Neutrophil (primary cell): Measurements from ENCODE around the gene AGAP1.

Source experiments
- H3K27ac ChIP-seq: fragments of 200-600 bp; sonication (generic); 2 replicates; pipeline ENCODE4 v1.5.1; 2016; ENCODE audit warnings: mild to moderate bottlenecking, moderate library complexity
- H3K27me3 ChIP-seq: fragments of 200-600 bp; sonication (generic); 2 replicates; pipeline ENCODE4 v1.6.0; 2016; ENCODE audit warnings: mild to moderate bottlenecking
- H3K36me3 ChIP-seq: fragments of 200-600 bp; sonication (generic); 2 replicates; pipeline ENCODE4 v1.5.1; 2017
- H3K4me1 ChIP-seq, 2 experiments: fragments of 200-600 bp in 1 of 2; sonication (generic) in 1 of 2; 1 replicate in 1 of 2; 2 replicates in 1 of 2; pipeline versions ENCODE4 v1.5.1 to v1.6.1; 2013 to 2016; ENCODE audit warnings: low read depth in 1 of 2, low read length in 1 of 2, mild to moderate bottlenecking in 1 of 2, moderate library complexity in 1 of 2; ENCODE audit not compliant: control insufficient read depth in 1 of 2, insufficient read depth in 1 of 2
- H3K4me3 ChIP-seq, 2 experiments: fragments of 200-600 bp in 1 of 2; sonication (generic) in 1 of 2; 1 replicate in 1 of 2; 2 replicates in 1 of 2; pipeline ENCODE4 v1.5.1; 2013 to 2016; ENCODE audit warnings: low read depth in 1 of 2, low read length in 1 of 2, mild to moderate bottlenecking in 1 of 2, moderate library complexity in 1 of 2
- H3K9me3 ChIP-seq: fragments of 200-600 bp; sonication (generic); 2 replicates; pipeline ENCODE4 v1.5.1; 2016
- TF ChIP-seq, protein P1 (sequence below): fragments of 200-600 bp; sonication (generic); IDR thresholded peaks from 2 replicates; pipeline ENCODE4 v1.5.1; 2016; ENCODE audit warnings: antibody characterized with exemption

AGAP1 gene

DNA sequence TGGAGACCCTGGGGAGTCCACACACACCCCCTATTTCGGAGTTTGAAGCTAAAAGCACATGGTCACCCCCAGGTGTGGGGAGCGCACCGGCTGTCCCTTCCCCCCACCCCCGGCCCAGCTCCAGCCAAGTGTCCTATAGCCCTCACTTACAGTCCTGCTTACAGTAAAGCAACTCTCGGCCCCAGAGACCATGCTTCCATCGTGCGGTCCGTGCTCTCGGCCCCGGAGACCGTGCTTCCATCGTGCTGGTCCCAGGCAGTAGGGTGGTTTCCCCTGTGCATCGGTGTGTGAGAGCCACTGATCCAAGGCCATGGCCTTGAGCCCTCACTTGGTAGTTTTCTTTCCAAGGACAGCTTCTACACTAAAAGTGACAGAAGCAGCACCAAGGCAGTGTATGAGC lies 625.6 kb downstream of the AGAP1 start:
- Histone ChIP-seq H3K9me3 (no peaks in the 10 kb centered on the region), H3K4me1 (no peaks in the 10 kb centered on the region), H3K36me3 (no peaks in the 10 kb centered on the region), H3K27ac (no peak overlapping the region), H3K27me3 (peaks cover 33% of the 10 kb centered on the region), H3K4me3 (no peak overlapping the region)
- TF ChIP-seq, protein P1, sequence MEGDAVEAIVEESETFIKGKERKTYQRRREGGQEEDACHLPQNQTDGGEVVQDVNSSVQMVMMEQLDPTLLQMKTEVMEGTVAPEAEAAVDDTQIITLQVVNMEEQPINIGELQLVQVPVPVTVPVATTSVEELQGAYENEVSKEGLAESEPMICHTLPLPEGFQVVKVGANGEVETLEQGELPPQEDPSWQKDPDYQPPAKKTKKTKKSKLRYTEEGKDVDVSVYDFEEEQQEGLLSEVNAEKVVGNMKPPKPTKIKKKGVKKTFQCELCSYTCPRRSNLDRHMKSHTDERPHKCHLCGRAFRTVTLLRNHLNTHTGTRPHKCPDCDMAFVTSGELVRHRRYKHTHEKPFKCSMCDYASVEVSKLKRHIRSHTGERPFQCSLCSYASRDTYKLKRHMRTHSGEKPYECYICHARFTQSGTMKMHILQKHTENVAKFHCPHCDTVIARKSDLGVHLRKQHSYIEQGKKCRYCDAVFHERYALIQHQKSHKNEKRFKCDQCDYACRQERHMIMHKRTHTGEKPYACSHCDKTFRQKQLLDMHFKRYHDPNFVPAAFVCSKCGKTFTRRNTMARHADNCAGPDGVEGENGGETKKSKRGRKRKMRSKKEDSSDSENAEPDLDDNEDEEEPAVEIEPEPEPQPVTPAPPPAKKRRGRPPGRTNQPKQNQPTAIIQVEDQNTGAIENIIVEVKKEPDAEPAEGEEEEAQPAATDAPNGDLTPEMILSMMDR: no peak

DNA sequence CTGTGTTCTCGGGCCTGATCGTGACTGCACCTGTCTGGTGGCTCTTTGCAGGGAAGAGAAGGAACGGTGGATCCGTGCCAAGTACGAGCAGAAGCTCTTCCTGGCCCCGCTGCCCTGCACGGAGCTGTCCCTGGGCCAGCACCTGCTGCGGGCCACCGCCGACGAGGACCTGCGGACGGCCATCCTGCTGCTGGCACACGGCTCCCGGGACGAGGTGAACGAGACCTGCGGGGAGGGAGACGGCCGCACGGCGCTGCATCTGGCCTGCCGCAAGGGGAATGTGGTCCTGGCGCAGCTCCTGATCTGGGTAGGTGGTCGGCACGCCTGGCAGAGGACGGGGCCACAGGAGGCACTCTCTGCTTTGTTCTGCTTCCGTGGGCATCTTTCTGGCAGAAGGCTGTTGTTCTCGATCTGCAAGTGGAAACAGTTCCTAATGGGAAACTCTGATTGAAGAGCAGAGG lies 626.3 kb downstream of the AGAP1 start:
- H3K27ac ChIP-seq: no peak overlapping the region
- TF ChIP-seq, protein P1: no peak
- H3K9me3 ChIP-seq: no peaks in the 10 kb centered on the region
- H3K36me3 ChIP-seq: no peaks in the 10 kb centered on the region
- H3K4me3 ChIP-seq: no peak overlapping the region
- peaks cover 33% of the 10 kb centered on the region for H3K27me3 ChIP-seq
- H3K4me1 ChIP-seq: no peaks in the 10 kb centered on the region

DNA sequence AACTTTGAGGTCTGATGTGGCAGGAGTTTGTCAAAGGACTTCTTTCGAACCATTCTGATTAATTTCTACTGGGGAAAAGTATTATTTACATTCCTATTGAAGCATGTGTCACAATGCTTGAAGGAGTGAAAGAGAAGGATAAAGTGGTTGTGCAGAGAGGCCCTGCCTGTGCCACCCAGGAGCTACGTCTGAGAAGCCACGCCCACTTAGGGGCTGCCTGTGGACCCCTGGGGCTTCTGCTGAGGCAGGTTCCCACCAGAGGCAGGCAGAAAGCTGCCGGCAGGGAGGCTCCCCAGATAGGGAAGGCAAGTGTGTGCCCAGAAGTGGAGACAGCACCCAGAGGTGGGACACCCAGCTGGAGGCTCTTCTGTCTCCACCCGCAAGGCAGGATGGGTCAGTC lies 627.0 kb downstream of the AGAP1 start:
- Histone ChIP-seq H3K27ac (no peak overlapping the region), H3K9me3 (no peaks in the 10 kb centered on the region), H3K27me3 (peaks cover 33% of the 10 kb centered on the region), H3K4me1 (no peaks in the 10 kb centered on the region), H3K4me3 (no peak overlapping the region), H3K36me3 (no peaks in the 10 kb centered on the region)
- TF ChIP-seq, protein P1: no peak

DNA sequence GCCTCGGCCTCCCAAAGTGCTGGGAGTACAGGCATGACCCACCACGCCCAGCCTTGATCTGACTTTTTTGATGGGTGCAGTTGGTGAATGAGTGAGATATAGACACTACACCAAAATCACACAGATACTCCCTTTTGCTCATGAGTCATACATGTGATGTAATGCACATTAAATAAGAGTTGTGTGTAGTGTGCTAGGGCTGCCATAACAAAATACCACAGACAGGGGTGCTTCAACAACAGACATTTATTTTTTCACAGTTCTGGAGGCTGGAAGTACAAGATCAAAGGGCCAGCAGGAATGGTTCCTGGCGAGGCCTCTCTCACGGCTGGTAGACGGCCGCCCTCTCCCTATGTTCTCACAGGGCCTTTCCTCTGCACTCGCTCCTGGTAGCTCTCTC lies 627.7 kb downstream of the AGAP1 start:
- H3K36me3 ChIP-seq: no peaks in the 10 kb centered on the region
- H3K4me1 ChIP-seq: no peaks in the 10 kb centered on the region
- no peak overlapping the region for H3K4me3 ChIP-seq
- TF ChIP-seq, protein P1: no peak
- H3K27me3 ChIP-seq: peaks cover 33% of the 10 kb centered on the region
- H3K9me3 ChIP-seq: no peaks in the 10 kb centered on the region
- H3K27ac ChIP-seq: no peak overlapping the region

DNA sequence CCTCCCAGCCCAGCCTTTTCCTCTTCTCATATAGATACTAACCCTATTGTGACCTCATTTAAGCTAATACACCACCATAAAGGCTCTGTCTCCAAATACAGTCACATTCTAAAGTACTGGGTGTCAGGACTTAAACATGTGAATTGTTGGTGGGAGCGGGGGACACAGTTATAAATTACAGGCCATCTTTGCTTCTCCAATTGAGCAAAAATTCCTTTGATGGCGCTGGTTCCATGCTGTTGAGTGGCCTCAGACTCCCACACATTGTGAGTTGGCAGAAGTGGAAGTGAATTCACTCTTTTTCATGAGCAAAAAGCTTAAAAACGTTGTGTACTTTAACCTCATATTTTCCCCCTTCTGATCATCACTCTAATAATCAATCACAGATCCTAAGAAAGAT lies 628.4 kb downstream of the AGAP1 start:
- TF ChIP-seq, protein P1: no peak
- H3K9me3 ChIP-seq: no peaks in the 10 kb centered on the region
- peaks cover 30% of the 10 kb centered on the region for H3K27me3 ChIP-seq
- no peaks in the 10 kb centered on the region for H3K4me1 ChIP-seq
- no peaks in the 10 kb centered on the region for H3K36me3 ChIP-seq
- H3K27ac ChIP-seq: no peak overlapping the region
- H3K4me3 ChIP-seq: no peak overlapping the region

DNA sequence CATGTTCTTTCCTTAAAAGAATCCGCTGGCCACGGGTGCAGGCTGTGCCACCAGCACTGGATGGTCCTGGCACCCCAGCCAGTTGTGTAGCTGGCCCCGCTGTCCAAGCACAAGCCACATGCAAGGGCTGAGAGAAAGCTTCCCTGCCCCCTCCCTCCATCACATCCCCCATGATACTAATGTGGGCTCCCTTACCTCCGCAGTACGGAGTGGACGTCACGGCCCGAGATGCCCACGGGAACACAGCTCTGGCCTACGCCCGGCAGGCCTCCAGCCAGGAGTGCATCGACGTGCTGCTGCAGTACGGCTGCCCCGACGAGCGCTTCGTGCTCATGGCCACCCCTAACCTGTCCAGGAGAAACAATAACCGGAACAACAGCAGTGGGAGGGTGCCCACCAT lies 629.9 kb downstream of the AGAP1 start:
- H3K4me3 ChIP-seq: no peak overlapping the region
- H3K27me3 ChIP-seq: peaks cover 18% of the 10 kb centered on the region
- H3K4me1 ChIP-seq: no peaks in the 10 kb centered on the region
- H3K9me3 ChIP-seq: no peaks in the 10 kb centered on the region
- TF ChIP-seq, protein P1: no peak
- no peak overlapping the region for H3K27ac ChIP-seq
- no peaks in the 10 kb centered on the region for H3K36me3 ChIP-seq
